ENCODE measurements around the gene NCOA6.
"Not testable (repeated sequence)": the region's sequence is repeated elsewhere in the genome, so short reads cannot be mapped to it uniquely, and the experiment has no call there.

The NCOA6 gene

GRCh38 chr20:34824806-34825529 lies 483 bp downstream of the NCOA6 start:
- DNase-seq, result peak; percentile 65

GRCh38 chr20:34824452-34824805 lies 1.0 kb downstream of the NCOA6 start:
- peak; percentile 70 for DNase-seq

GRCh38 chr20:34824026-34824425 lies 1.4 kb downstream of the NCOA6 start:
- DNase-seq, result no peak

- DNase-seq, result no peak
Measured at GRCh38 chr20:34820805-34821578, 4.5 kb downstream of the NCOA6 start.

GRCh38 chr20:34817801-34818200 lies 7.7 kb downstream of the NCOA6 start:
- DNase-seq, result no peak

- DNase-seq, result no peak
Measured at GRCh38 chr20:34817072-34817471, 8.4 kb downstream of the NCOA6 start.

- no peak for DNase-seq
Measured at GRCh38 chr20:34815636-34816035, 9.8 kb downstream of the NCOA6 start.

- DNase-seq, result no peak
Measured at GRCh38 chr20:34808583-34808982, 16.9 kb downstream of the NCOA6 start.

GRCh38 chr20:34807944-34808465 lies 17.4 kb downstream of the NCOA6 start:
- DNase-seq, result not testable (repeated sequence)

- DNase-seq, result no peak
Measured at GRCh38 chr20:34806255-34806654, 19.2 kb downstream of the NCOA6 start.

- DNase-seq, result no peak
Measured at GRCh38 chr20:34798871-34799270, 26.6 kb downstream of the NCOA6 start.

GRCh38 chr20:34798328-34798727 lies 27.1 kb downstream of the NCOA6 start:
- DNase-seq, result no peak

- DNase-seq, result no peak
Measured at GRCh38 chr20:34797012-34797995, 28.1 kb downstream of the NCOA6 start.

- DNase-seq, result no peak
Measured at GRCh38 chr20:34794006-34794585, 31.4 kb downstream of the NCOA6 start.

- DNase-seq, result no peak
Measured at GRCh38 chr20:34792687-34793363, 32.6 kb downstream of the NCOA6 start.

- DNase-seq, result no peak
Measured at GRCh38 chr20:34791289-34792020, 34.0 kb downstream of the NCOA6 start.

GRCh38 chr20:34781220-34781619 lies 44.2 kb downstream of the NCOA6 start:
- DNase-seq, result no peak

- DNase-seq, result not testable (repeated sequence)
Measured at GRCh38 chr20:34780291-34780690, 45.2 kb downstream of the NCOA6 start.

GRCh38 chr20:34776177-34776576 lies 49.3 kb downstream of the NCOA6 start:
- no peak for DNase-seq

- DNase-seq, result no peak
Measured at GRCh38 chr20:34774886-34775285, 50.6 kb downstream of the NCOA6 start.

GRCh38 chr20:34774449-34774848 lies 51.0 kb downstream of the NCOA6 start:
- no peak for DNase-seq

All from stimulated activated CD4-positive, alpha-beta T cell treated with anti-CD3 and anti-CD28 coated beads, Interleukin-12 subunit alpha, Interleukin-12 subunit beta, amount 100 ng/mL, for 4 hours (primary cell).